HL-60 (cell line): ENCODE measurements around the gene CANT1.

Experiments
- DNase-seq, 2 experiments: peaks; one replicate each; pipeline ENCODE4 v3.0.0-alpha.2; 2010 to 2020; ENCODE audit warnings: low read depth in 1 of 2, low spot score in 1 of 2
- H3K27ac ChIP-seq: fragments of 250-450 bp; sonication (Bioruptor Pico); replicated peaks from 2 replicates; pipeline ENCODE4 v1.5.1; 2020; ENCODE audit warnings: mild to moderate bottlenecking, moderate library complexity
- H3K27me3 ChIP-seq: fragments of 250-450 bp; sonication (Bioruptor Pico); 2 replicates; pipeline ENCODE4 v1.5.1; 2021; ENCODE audit warnings: mild to moderate bottlenecking, moderate library complexity; ENCODE audit not compliant: insufficient read depth, poor library complexity, severe bottlenecking
- H3K4me3 ChIP-seq: replicated peaks from 2 replicates; pipeline ENCODE4 v1.5.1; 2011; ENCODE audit warnings: mild to moderate bottlenecking, control low read depth, low read length; ENCODE audit not compliant: insufficient read depth
- CTCF ChIP-seq: IDR thresholded peaks from one replicate; pipeline ENCODE4 v1.5.1; 2011; ENCODE audit warnings: low read length, control low read depth, inconsistent platforms; ENCODE audit not compliant: insufficient read depth
- GABPA ChIP-seq: IDR thresholded peaks from 2 replicates; pipeline ENCODE4 v1.6.1; 2012; ENCODE audit warnings: low read depth
- POLR2AphosphoS5 ChIP-seq: IDR thresholded peaks from 2 replicates; pipeline ENCODE4 v1.6.1; 2012; ENCODE audit warnings: low read depth
- SPI1 ChIP-seq: IDR thresholded peaks from 2 replicates; pipeline ENCODE4 v1.6.1; 2012; ENCODE audit warnings: low read depth, mild to moderate bottlenecking, borderline replicate concordance
- TF ChIP-seq, protein P1 (sequence below): IDR thresholded peaks from 2 replicates; pipeline ENCODE4 v1.6.1; 2012; ENCODE audit warnings: low read depth; ENCODE audit not compliant: insufficient replicate concordance

Gene CANT1

GRCh38 chr17:78997881-78998280 lies 11.7 kb downstream of the CANT1 start:
- Histone ChIP-seq H3K27me3 (no peaks in the 10 kb centered on the region), H3K4me3 (no peak overlapping the region), H3K27ac (no peak overlapping the region)
- no peak for DNase-seq
- no peak for TF ChIP-seq POLR2AphosphoS5
- TF ChIP-seq, protein P1, sequence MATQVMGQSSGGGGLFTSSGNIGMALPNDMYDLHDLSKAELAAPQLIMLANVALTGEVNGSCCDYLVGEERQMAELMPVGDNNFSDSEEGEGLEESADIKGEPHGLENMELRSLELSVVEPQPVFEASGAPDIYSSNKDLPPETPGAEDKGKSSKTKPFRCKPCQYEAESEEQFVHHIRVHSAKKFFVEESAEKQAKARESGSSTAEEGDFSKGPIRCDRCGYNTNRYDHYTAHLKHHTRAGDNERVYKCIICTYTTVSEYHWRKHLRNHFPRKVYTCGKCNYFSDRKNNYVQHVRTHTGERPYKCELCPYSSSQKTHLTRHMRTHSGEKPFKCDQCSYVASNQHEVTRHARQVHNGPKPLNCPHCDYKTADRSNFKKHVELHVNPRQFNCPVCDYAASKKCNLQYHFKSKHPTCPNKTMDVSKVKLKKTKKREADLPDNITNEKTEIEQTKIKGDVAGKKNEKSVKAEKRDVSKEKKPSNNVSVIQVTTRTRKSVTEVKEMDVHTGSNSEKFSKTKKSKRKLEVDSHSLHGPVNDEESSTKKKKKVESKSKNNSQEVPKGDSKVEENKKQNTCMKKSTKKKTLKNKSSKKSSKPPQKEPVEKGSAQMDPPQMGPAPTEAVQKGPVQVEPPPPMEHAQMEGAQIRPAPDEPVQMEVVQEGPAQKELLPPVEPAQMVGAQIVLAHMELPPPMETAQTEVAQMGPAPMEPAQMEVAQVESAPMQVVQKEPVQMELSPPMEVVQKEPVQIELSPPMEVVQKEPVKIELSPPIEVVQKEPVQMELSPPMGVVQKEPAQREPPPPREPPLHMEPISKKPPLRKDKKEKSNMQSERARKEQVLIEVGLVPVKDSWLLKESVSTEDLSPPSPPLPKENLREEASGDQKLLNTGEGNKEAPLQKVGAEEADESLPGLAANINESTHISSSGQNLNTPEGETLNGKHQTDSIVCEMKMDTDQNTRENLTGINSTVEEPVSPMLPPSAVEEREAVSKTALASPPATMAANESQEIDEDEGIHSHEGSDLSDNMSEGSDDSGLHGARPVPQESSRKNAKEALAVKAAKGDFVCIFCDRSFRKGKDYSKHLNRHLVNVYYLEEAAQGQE, result no peak
- no peak for TF ChIP-seq GABPA
- no peak for TF ChIP-seq SPI1
- TF ChIP-seq CTCF, result no peak

GRCh38 chr17:78997231-78997741 lies 12.3 kb downstream of the CANT1 start:
- Histone ChIP-seq H3K27me3 (no peaks in the 10 kb centered on the region), H3K27ac (no peak overlapping the region), H3K4me3 (no peak overlapping the region)
- no peak for TF ChIP-seq CTCF
- no peak for TF ChIP-seq SPI1
- TF ChIP-seq, protein P1, result no peak
- no peak for TF ChIP-seq GABPA
- TF ChIP-seq POLR2AphosphoS5, result no peak
- no peak for DNase-seq

DNA sequence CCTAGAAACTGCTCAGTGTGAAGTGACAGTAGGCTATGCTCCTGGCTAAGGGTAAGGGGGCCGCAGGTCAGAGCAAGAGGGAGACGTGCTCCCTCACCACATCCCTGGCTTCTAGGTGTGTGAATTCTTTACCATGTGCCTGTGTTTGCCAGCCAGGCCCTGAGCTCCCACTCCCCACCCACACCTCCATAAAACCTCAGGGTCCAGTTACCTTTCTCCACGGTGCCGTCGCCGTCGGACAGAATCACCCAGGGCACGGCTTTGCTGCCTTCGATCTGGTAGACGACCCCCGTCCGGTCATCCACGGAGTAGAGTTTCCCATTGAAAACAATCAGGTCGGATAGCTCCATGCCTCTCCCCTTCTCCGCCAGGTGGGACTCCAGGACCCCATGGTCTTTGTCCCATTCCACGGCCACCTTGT lies 12.8 kb downstream of the CANT1 start:
- DNase-seq, result no peak
- Histone ChIP-seq H3K4me3 (no peak overlapping the region), H3K27ac (no peak overlapping the region), H3K27me3 (no peaks in the 10 kb centered on the region)
- TF ChIP-seq, protein P1, result no peak
- no peak for TF ChIP-seq POLR2AphosphoS5
- TF ChIP-seq SPI1, result no peak
- no peak for TF ChIP-seq GABPA
- TF ChIP-seq CTCF, result no peak
